ENCODE results near the gene LAMA5.

LAMA5 gene

GRCh38 chr20:62388839-62389600, 21.9 kb upstream of the LAMA5 start:
- peak overlapping the region; percentile 14; the same call in 1 of the 2 replicates for H3K4me2 ChIP-seq (ENCODE audit: low read depth, low read length)
- H3K9me3 ChIP-seq (replicated peaks; ENCODE audit: insufficient read depth, low read length): no peaks in the 10 kb centered on the region
- peaks cover 53% of the 10 kb centered on the region for H3K79me2 ChIP-seq (ENCODE audit: low read length)
- no peak overlapping the region for H2AFZ ChIP-seq (ENCODE audit: low read length)
- no peaks in the 10 kb centered on the region for H4K20me1 ChIP-seq (ENCODE audit: insufficient read depth, low read length)
- H3K4me1 ChIP-seq (ENCODE audit: low read length): peaks cover 12% of the 10 kb centered on the region
- no peaks in the 10 kb centered on the region for H3K9me2 ChIP-seq (replicated peaks; ENCODE audit: insufficient read depth, low read length)
- H3K4me3 ChIP-seq (ENCODE audit: low read length): no peak overlapping the region
- no peak for TF ChIP-seq EZH2phosphoT487 (IDR thresholded peaks at IDR 0.05; ENCODE audit: low read length)
- no peak for TF ChIP-seq EZH2 (optimal IDR thresholded peaks at IDR 0.05; ENCODE audit: low read depth, low read length)
- TF ChIP-seq CTCF (IDR thresholded peaks at IDR 0.05; ENCODE audit: low read length): peak; percentile 10; the same call in 1 of the 2 replicates
- peaks cover 17% of the 10 kb centered on the region for H3K36me3 ChIP-seq (replicated peaks; ENCODE audit: insufficient read depth, low read length)
- no peak for DNase-seq
- no peaks in the 10 kb centered on the region for H3K27me3 ChIP-seq (replicated peaks; ENCODE audit: insufficient read depth, low read length)
- H3F3A ChIP-seq (ENCODE audit: insufficient read depth, low read length): peaks cover 34% of the 10 kb centered on the region
- H3K9ac ChIP-seq (ENCODE audit: low read length): no peak overlapping the region
- no peak overlapping the region for H3K27ac ChIP-seq (ENCODE audit: low read length)

- H3K9me2 ChIP-seq (replicated peaks; ENCODE audit: insufficient read depth, low read length): no peaks in the 10 kb centered on the region
- H3K79me2 ChIP-seq (ENCODE audit: low read length): peaks cover 57% of the 10 kb centered on the region
- H3K9ac ChIP-seq (ENCODE audit: low read length): peak overlapping the region; percentile 99
- peak overlapping the region; percentile 98 for H3K4me2 ChIP-seq (ENCODE audit: low read depth, low read length)
- peak overlapping the region; percentile 100 for H3K4me3 ChIP-seq (ENCODE audit: low read length)
- H3K27ac ChIP-seq (ENCODE audit: low read length): peak overlapping the region; percentile 86; the same call in 1 of the 2 replicates
- H3K9me3 ChIP-seq (replicated peaks; ENCODE audit: insufficient read depth, low read length): no peaks in the 10 kb centered on the region
- TF ChIP-seq CTCF (IDR thresholded peaks at IDR 0.05; ENCODE audit: low read length) (no peak), EZH2 (optimal IDR thresholded peaks at IDR 0.05; ENCODE audit: low read depth, low read length) (no peak), EZH2phosphoT487 (IDR thresholded peaks at IDR 0.05; ENCODE audit: low read length) (no peak)
- no peaks in the 10 kb centered on the region for H4K20me1 ChIP-seq (ENCODE audit: insufficient read depth, low read length)
- no peak overlapping the region for H2AFZ ChIP-seq (ENCODE audit: low read length)
- peaks cover 12% of the 10 kb centered on the region for H3K4me1 ChIP-seq (ENCODE audit: low read length)
- peaks cover 34% of the 10 kb centered on the region for H3F3A ChIP-seq (ENCODE audit: insufficient read depth, low read length)
- H3K36me3 ChIP-seq (replicated peaks; ENCODE audit: insufficient read depth, low read length): peaks cover 17% of the 10 kb centered on the region
- H3K27me3 ChIP-seq (replicated peaks; ENCODE audit: insufficient read depth, low read length): no peaks in the 10 kb centered on the region
- DNase-seq: no peak
Observed at GRCh38 chr20:62387933-62388635, 21.0 kb upstream of the LAMA5 start.

GRCh38 chr20:62387219-62387913, 20.3 kb upstream of the LAMA5 start:
- peaks cover 15% of the 10 kb centered on the region for H3K4me1 ChIP-seq (ENCODE audit: low read length)
- H3K79me2 ChIP-seq (ENCODE audit: low read length): peaks cover 57% of the 10 kb centered on the region
- H4K20me1 ChIP-seq (ENCODE audit: insufficient read depth, low read length): no peaks in the 10 kb centered on the region
- H2AFZ ChIP-seq (ENCODE audit: low read length): no peak overlapping the region
- H3K9me3 ChIP-seq (replicated peaks; ENCODE audit: insufficient read depth, low read length): no peaks in the 10 kb centered on the region
- peak overlapping the region; percentile 99 for H3K9ac ChIP-seq (ENCODE audit: low read length)
- DNase-seq: peak; percentile 19
- peaks cover 17% of the 10 kb centered on the region for H3K36me3 ChIP-seq (replicated peaks; ENCODE audit: insufficient read depth, low read length)
- H3F3A ChIP-seq (ENCODE audit: insufficient read depth, low read length): peaks cover 34% of the 10 kb centered on the region
- H3K27ac ChIP-seq (ENCODE audit: low read length): peak overlapping the region; percentile 86; the same call in 1 of the 2 replicates
- no peaks in the 10 kb centered on the region for H3K9me2 ChIP-seq (replicated peaks; ENCODE audit: insufficient read depth, low read length)
- peak overlapping the region; percentile 98 for H3K4me2 ChIP-seq (ENCODE audit: low read depth, low read length)
- H3K4me3 ChIP-seq (ENCODE audit: low read length): peak overlapping the region; percentile 100
- TF ChIP-seq EZH2 (optimal IDR thresholded peaks at IDR 0.05; ENCODE audit: low read depth, low read length): no peak
- no peak for TF ChIP-seq EZH2phosphoT487 (IDR thresholded peaks at IDR 0.05; ENCODE audit: low read length)
- no peak for TF ChIP-seq CTCF (IDR thresholded peaks at IDR 0.05; ENCODE audit: low read length)
- no peaks in the 10 kb centered on the region for H3K27me3 ChIP-seq (replicated peaks; ENCODE audit: insufficient read depth, low read length)

Data from MM.1S (cell line).